ENCODE results near the gene FLRT2.

DNA sequence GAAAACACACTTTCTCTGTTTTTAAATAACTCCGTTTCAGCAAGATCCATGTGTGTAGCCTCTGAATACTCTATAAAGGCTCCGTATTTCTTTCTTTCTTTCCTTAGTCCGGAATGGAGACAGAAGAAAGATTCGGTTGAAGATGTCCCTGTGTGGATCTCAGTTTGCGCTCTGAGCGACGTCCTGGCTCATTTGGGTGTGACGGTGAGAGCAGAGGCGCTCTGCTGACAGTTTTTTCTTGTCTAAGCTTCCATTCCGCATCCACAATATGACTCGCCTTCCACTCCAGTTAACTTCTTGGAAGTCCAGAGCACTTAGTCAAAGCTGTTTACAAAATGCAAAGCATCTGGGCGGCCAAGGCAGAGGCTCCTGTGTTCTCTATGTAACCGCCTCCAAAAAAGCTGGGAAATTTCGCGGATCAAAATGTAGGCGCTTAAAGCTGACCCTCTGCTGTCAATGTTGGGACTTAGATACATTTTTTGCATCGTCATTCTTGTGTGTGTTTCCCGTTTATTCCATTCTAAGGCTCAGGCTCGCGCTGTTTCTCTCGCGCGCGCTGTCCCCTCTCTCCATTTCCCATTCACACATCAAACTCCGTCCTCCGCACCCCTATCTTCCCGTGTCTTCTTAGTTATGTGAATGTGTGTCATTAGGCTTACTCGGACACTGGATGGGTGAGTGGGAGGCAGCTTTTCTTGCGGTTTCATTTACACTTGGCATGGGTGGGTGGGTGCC is 880 bp upstream of the FLRT2 start:
- no peak for TF ChIP-seq EZH2 (IDR thresholded peaks at IDR 0.05; ENCODE audit: low read length, unreplicated experiment)
- TF ChIP-seq, protein P1, sequence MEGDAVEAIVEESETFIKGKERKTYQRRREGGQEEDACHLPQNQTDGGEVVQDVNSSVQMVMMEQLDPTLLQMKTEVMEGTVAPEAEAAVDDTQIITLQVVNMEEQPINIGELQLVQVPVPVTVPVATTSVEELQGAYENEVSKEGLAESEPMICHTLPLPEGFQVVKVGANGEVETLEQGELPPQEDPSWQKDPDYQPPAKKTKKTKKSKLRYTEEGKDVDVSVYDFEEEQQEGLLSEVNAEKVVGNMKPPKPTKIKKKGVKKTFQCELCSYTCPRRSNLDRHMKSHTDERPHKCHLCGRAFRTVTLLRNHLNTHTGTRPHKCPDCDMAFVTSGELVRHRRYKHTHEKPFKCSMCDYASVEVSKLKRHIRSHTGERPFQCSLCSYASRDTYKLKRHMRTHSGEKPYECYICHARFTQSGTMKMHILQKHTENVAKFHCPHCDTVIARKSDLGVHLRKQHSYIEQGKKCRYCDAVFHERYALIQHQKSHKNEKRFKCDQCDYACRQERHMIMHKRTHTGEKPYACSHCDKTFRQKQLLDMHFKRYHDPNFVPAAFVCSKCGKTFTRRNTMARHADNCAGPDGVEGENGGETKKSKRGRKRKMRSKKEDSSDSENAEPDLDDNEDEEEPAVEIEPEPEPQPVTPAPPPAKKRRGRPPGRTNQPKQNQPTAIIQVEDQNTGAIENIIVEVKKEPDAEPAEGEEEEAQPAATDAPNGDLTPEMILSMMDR (conservative IDR thresholded peaks at IDR 0.05; ENCODE audit: low read depth, low read length) = no peak

Data from PC-3 (cell line).